ENCODE data around the gene SLC35A2.
"Not testable (repeated sequence)": the region's sequence is repeated elsewhere in the genome, so short reads cannot be mapped to it uniquely, and the experiment has no call there.

Gene SLC35A2

DNA sequence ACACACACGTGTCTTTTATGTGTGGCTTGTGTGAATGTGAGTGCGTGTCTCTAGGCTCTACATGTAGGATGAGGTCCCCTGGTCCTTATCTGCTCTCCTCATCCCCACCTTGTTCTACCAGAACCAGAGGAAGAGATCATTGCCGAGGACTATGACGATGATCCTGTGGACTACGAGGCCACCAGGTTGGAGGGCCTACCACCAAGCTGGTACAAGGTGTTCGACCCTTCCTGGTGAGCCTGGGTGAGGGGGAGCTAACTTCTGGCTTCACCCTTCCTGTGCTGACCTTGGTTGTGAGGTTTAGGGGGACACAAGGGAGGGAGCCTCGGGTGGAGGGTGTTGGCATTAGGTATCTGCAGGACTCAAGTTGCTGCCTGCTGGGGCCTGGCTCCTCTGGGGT lies 10.4 kb downstream of the SLC35A2 start:
- DNase-seq, result no peak

DNA sequence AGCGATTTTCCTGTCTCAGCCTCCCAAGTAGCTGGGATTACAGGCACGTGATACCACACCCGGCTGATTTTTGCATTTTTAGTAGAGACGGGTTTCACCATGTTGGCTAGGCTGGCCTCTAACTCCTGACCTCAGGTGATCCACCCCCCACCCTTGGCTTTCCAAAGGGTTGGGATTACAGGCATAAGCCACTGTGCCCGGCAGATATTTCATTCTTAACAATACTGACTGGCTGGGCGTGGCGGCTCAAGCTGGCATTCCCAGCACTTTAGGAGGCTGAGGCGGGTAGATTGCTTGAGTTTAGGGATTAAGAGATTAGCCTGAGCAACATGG lies 12.4 kb downstream of the SLC35A2 start:
- no peak for DNase-seq

DNA sequence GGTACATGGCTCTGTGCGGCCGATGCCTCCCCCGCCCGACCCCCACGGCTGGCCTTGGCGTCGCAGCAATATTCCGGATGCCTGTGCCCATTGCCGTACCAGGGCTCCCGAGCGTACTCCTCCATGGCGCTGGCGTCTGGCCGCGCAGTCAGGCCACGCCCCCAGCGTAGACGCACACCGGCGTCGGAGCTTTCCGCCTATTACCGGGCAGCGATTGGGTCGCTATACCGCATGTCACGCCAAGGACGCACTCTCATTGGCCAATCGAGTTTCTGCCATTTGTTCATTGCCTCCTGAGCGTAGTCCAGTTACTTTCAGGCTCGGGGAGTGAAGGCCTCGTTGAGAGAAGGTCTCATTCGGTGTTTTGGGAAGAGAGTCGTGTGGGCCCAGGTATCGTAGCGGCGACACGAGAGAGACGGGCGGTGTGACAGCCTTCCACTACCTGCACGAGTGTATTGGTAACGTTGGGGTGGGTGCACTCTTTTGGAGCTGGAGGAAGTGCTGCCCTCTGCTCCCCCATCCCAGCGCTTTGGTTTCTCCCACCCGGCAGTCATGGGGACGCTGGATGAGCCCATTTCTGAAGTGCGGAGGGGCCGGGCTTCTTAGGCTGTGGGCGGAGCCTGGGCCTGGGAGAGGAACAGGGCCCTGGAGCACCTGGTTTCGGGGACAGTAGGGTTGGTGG lies 13.7 kb downstream of the SLC35A2 start, which contains the start of the genes PQBP1 and TIMM17B:
PQBP1 (plus strand) TSS at position 306 of the 682 bp plus-strand sequence. CDS start 580 bp downstream, outside the sequence.
TIMM17B (minus strand) TSS at position 144 of the 682 bp plus-strand sequence; CDS start at position 125, 19 bp downstream.
- DNase-seq, result peak; percentile 95

DNA sequence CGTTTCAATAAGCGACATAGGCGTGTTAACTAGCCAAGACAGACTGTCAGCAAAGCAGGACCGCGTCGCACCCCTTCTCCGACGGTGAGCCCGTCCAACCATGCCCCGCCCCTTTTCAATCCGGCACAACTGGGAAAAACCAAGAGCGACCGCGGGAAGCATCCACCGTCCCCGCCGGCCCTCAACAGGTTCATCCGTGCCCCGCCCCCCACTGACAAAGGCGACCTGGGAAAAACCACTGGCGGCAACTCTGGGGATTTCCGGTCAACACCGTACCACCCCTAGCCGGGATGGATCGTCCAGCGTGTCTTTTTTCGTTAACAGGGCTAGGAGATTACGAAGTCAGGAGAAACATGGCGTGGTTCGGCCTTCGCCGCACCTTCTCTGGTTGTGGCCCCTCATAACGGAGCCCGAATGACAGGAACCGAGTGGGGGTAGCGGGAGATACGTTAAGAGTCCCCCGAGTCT lies 14.3 kb downstream of the SLC35A2 start:
- DNase-seq, result peak; percentile 86

DNA sequence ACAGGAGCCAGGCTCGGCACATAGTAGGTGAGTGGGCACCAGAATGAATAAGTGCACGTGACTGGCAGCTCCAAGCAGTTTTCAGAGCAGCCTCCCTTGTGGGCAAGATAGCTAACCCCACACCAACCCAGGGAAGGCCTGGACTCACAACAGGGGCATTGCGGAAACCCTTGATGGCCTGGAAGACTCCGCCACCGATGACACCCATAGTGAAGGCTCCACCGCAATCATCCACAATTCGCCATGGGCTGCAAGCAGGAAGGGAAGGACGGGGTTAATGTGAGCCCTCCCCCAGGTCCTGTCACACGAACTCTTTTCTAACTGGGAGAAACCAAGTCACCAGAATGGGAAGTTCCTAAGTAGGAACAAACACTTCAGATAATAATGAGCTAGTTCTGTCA lies 14.8 kb downstream of the SLC35A2 start:
- DNase-seq, result no peak

DNA sequence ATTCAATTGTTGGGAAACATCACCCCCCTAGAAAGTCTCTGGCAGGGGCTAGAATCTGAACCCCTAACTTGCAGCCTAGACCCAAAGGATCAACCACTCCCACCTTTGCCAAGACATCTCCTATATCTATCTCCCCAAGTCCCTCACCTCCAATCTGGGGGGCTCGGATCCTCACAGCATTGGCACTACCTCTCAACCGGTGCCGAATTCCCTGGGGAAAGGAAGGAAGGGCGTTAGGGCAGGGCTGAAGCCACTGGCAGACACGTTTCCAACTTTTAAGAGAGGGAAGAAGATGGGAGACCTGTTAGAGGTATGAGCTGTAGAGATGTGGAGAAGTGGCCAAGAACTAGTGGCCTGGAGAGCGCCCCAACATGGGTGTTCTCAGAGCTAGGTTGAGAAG lies 16.6 kb downstream of the SLC35A2 start:
- DNase-seq, result no peak

DNA sequence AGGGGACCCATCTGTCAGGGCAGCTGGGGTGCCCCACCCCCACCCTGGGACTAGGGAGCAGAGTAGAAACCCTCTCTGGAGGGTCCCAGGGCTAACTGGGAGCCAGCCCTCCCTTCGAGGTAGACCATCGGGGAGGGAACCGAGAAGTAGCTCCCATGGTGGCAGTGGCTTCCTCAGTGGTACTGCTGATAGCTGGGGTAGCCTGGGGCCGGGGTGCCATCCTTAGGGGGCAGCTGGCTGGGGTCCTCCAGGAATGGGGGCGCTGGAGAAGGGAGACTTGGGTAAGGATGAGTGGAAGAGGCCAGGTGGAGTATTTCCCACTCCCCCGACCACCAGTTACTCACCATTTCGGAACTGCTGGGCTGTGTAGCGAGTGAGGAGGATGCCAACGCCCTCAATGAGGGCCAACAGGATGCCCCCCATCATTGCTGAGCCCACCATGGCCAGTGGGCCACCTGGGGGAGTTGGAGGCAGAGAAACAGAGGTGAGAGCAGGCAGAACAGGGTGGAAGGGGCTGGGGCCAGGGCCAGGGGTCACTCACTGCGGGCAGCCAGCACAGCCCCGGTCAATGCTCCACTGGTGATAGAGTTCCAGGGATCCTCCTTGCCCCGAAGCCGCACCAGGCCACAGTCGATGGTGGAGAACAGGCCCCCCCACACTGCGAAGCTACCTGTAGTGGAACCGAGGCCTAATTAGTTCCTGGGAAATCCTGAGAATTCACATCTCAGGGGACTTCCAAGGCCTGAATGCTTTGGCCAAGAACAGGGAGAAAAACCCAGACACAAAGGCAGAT lies 17.7 kb downstream of the SLC35A2 start:
- no peak for DNase-seq

DNA sequence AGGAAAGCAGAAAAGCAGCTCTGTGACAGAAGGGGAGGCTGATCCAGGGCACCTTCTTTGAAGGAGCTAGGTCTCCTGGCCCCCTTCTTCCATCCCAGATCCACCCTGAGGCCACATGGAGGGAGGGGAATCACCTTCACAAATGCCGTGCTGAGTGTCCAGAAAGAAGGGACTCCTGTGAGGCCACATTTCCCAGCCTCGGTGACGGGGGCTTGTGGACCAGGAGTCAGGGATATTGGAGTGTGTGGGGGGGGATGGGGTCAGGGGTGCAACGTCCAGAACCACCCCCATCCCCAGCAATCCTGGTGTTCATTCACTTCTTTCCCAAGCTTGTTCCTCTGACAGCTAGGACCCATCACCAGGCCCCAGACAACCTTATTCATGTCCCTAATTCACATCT lies 18.6 kb downstream of the SLC35A2 start:
- DNase-seq, result no peak

DNA sequence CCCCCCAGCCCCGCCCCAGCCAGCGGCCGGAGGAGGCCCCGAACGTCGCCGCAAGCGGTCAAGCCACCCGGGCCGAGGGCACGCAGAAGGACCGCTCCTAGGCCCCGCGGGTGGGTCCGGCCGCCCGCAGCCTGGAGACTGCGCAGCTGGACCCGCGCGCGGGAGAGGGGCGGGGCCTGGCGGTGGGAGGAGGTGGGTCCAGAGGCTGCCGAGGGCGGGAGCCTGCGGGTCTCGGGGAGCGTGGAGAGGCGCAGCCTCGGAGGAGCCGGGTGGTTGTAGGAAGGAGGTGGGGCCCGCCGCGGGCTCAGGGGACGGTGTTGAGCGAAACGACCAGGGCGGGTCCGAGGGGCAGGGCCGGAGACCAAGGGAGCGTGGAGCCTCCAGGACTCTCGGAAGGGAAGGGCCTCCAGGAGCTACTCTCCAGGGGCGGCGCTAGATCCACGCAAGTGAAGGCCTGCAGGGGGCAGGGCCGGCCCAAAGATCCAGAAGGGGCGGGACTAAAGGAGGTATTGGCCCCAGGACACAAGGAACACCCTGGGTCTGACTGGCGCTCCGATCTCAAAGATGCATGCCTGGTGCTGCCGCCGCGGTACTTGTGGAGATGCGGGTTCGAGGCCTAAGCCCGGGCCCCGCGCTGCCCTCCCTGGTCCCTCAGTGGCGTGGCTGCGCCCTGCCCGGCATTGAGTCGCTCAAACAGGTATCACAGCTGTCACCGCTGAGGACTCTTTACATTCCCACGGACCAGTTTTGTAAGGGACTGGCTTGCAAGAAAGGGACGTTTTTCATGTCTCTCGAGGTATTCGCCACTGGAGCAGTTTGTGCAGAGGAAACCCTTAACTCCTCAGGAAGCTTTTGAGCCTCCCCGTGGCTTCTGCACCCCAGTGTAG lies 19.8 kb downstream of the SLC35A2 start:
- DNase-seq, result peak; percentile 91

DNA sequence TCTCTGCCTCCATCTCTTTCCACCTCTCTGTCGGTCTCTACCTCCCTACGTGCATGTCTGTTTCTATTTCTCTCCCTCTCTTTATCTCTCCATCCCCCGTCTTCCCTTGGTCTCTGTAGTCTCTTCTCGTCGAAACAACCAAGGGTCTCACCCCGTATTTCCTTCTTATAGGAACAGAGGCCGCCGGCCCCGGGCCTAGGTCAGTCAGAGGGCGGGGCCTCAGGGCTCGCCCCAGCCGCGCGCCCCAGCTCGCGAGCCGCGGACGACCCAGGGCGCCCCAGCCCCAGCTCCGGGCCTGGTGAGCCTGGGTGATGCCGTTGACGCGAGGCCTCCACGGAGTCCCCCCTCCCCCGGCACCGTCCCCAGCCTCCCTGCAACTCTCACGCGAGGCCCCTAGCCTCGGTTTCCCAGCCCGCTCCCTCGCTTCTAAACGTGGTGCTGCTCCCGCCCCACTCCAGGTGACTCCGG lies 20.5 kb downstream of the SLC35A2 start:
- peak; percentile 70 for DNase-seq

DNA sequence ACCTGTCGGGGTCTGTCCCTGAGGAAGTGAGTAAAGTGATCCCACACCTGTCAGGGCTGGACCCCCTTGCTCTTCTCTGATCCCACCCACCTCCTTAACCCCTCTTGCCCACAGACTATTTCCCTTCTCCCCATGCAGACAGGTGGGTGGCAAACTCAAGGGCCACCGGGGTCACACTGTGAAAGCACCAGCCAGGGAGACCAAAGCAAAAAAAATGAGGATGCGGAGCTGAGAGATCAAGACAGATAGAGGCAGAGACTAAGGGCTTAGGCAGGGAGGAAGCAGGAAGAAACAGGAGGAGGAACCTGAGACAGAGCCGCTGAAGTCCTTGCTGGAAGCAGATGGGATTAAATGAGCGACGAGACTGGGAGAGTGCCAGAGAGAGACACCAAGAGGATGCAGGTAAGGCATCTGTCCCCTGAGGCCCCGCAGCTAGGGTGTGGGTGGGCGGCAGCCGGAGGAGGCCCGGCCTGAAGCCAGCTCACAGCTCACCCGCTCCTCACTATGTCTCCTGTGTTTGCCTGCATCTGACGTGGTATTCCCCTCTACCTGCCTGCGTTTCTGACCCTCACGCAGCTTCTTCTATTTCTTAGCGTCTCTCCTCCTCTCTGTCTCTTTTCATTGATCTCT lies 21.0 kb downstream of the SLC35A2 start:
- DNase-seq, result no peak

DNA sequence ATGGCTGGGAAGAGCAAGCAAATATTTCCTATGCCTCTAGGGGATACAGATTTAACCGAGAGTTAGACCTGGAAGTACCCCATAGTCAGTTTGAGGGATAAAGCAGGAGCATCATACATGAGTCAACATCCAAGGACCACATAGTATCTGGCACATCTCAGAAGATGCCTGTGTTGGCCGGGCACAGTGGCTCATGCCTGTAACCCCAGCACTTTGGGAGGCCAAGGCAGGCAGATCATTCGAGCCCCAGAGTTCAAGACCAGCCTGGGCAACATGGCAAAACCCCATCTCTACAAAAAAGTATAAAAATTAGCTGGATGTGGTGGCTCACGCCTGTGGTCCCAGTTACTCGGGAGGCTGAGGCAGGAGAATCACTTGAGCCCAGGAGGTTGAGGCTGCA lies 24.9 kb downstream of the SLC35A2 start:
- DNase-seq, result not testable (repeated sequence)

DNA sequence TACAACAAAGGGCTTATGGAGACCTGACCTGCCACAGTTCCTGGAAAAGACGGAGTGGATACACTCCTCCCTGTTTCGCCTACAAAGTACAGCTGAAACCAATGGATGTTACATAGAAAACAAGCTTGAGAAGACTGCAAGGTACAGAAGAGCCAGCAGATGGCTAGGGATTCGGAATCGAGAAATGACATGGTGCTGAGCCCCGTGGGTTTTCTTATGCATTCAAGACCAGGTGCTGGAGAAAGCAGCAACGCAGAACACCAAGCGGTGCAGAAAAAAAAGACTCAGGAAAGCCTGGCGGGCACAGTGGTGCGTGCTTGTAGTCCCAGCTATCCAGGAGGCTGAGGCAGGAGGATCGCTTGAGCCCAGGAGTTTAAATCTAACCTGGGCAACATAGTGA lies 27.7 kb downstream of the SLC35A2 start:
- DNase-seq, result no peak

DNA sequence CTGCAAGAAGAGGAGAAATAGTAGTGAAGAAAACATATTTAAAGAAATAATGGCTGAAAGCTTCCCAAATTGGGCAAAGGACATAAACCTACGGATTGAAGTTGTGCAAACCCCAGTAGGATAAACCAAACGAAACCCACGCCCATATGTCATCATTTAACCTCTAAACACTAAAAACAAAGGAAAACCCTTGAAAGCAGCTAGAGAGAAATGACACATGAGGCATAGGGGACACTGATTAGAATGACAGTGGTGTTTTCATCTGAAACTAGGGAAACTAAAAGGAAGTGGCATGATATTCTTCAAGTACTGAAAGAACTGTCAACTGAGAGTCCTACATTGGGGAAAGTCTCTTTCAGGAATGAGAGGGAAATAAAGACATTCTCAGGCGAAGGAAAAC lies 34.5 kb downstream of the SLC35A2 start:
- not testable (repeated sequence) for DNase-seq

DNA sequence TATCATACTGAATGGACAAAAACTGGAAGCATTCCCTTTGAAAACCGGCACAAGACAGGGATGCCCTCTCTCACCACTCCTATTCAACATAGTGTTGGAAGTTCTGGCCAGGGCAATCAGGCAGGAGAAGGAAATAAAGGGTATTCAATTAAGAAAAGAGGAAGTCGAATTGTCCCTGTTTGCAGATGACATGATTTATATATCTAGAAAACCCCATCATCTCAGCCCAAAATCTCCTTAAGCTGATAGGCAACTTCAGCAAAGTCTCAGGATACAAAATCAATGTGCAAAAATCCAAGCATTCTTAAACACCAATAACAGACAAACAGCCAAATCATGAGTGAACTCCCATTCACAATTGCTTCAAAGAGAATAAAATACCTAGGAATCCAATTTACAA lies 39.4 kb downstream of the SLC35A2 start:
- not testable (repeated sequence) for DNase-seq

DNA sequence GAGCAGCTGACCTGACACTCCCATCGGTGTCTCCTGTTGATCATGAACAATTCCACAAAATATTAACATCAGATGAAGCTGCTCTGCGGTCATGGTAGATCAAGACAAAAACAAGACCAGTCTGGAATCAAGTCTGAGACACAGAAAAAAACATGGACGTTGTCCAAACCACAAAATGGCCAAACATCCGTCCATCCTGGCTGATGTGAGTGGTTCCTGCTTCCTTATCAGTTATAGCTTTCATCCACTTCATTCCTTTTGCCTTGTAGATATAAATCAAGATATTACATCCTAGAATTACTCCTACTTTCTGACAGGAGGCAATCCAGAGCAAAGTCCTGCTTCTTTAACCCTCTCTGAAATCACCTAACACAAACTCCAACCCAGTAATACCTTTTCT lies 47.2 kb downstream of the SLC35A2 start:
- DNase-seq, result no peak

DNA sequence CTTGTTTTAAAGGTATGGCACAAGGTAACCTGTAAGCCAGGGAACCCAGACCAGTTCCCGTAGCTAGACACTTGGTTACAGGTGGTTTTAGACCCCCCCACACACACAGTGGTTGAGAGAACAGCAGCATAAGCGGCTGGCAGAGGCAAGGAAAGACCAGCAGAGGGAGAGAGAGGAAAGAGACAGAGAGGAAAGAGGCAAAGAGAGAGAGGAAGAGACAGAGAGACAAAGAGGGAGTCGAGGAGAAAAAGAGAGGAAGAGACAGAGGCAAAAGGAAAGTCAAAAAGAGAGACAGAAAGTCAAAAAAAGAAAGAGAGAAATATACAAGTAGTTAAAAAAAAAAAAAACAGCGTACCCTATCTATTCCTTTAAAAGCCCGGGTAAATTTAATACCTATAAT lies 56.5 kb downstream of the SLC35A2 start:
- no peak for DNase-seq

DNA sequence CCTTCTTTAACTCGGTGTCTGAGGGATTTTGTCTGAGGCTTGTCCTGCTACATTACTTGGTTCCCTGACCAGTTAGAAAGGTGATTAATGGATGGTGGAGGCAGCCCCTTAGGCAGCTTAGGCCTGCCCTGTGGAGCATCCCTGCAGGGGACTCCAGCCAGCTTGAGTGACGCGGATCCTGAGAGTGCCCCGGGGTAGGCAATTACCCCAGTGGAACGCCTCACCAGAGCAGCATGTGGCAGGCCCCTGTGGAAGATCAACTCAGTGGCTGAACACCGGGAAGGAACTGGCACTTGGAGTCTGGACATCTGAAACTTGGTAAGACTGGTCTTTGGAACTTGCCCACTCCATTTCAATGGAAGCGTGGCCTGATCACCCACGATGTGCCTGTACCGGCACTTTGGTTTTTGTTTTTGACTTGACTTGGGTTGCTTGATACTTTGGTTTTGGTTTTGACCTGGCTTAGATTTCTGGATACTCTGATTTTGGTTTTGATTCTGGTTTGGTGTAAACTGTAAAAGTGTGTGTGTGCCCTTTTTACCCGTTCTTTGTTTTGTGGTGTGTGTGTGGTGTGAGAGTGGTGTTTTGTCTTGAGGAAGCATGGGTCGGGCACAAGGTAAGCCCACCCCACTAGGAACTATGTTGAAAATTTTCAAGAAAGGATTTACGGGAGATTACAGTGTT lies 57.2 kb downstream of the SLC35A2 start:
- not testable (repeated sequence) for DNase-seq

DNA sequence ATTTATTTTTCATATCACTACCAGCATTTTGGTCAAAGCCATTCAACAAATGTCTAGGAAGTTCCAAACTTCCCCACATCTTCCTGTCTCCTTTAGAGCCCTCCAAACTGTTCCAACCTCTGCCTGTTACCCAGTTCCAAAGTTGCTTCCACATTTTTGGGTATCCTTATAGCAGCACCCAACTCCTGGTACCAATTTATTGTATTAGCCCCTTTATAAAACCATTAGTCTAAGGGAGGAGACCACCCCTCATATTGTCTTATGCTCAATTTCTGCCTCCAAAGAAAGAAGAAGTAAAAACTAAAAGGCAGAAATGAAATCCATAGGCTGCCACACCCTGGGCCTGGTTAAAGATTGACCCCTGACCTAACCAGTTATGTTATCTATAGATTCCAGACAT lies 58.0 kb downstream of the SLC35A2 start:
- not testable (repeated sequence) for DNase-seq
